ENCODE measurements around the gene NXPH2.

GRCh38 chr2:138766464-138766863 is 13.7 kb downstream of the NXPH2 start:
- no peak for TF ChIP-seq CTCF (IDR thresholded peaks at IDR 0.05; ENCODE audit: insufficient read depth, low read depth, low read length)
- no peak for TF ChIP-seq EZH2 (IDR thresholded peaks at IDR 0.05; ENCODE audit: insufficient read depth, low read length)

All from astrocyte (in vitro differentiated cells and primary cell).